Erythroblast (primary cell): ENCODE results near the gene STAT3.
"Not testable (repeated sequence)": the region's sequence is repeated elsewhere in the genome, so short reads cannot be mapped to it uniquely, and the experiment has no call there.

Experiments used
- GATA1 ChIP-seq: IDR thresholded peaks from 2 replicates; pipeline ENCODE4 v1.6.1; 2011; ENCODE audit warnings: low read depth, mild to moderate bottlenecking, control low read depth, low read length, moderate library complexity
- POLR2A ChIP-seq: IDR thresholded peaks from 2 replicates; pipeline ENCODE4 v1.6.1; 2011; ENCODE audit warnings: mild to moderate bottlenecking, low read length

DNA sequence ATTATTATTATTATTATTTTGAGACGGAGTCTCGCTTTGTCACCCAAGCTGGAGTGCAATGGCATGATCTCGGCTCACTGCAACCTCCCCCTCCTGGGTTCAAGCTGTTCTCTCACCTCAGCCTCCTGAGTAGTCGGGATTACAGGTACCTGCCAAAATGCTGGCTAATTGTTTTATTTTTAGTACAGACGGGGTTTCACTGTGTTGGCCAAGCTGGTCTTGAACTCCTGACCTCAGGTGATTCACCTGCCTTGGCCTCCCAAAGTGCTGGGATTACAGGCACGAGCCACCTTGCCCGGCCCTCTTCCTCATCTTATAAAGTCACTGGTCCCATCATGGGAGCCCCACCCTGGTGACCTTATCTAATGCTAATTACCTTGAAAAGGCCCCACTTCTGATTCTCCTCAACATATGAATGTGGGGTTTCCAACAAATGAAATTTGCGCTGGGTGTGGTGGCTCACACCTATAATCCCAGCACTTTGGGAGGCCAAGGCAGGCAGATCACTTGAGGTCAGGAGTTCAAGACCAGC lies 12.7 kb upstream of the STAT3 start:
- TF ChIP-seq POLR2A, GATA1: not testable (repeated sequence)
